A549 (cell line): ENCODE data around the gene PHF1. TPM values are rescaled to one million over a fixed set of nuclear protein-coding genes. Genes with fewer than 3 reads are reported as not detected.
A peak's percentile ranks its signal among the peaks of the same experiment; 100 is the strongest.

Experiments
- ATAC-seq, 2 experiments: fragments of 200-7000 bp in 1 of 2; fragments of >200 bp in 1 of 2; cut with Nextera tagmentation in 1 of 2; cut with Tn5 transposase in 1 of 2; 3 replicates each; pipeline versions ENCODE4 v1.8.0 to v1.9.1; 2018 to 2020; ENCODE audit warnings: mild to moderate bottlenecking in 1 of 2, moderate library complexity in 1 of 2
- CTCF ChIA-PET: fragments of 300-600 bp; sonication (Branson Sonifier 250); formaldehyde crosslinking; extraction: SDS; loops from one replicate; lab custom pipeline; 2021; ENCODE audit warnings: antibody characterized with exemption, inconsistent platforms; lab: Yijun Ruan, JAX
- POLR2A ChIA-PET: fragments of 350-600 bp; formaldehyde crosslinking; extraction: SDS; loops from one replicate; lab custom pipeline; 2021; ENCODE audit warnings: antibody characterized with exemption, inconsistent platforms; lab: Yijun Ruan, JAX
- DNase-seq, 2 experiments: peaks; one replicate each; pipeline versions ENCODE4 v3.0.0 to v3.0.0-alpha.2; 2011 to 2016; ENCODE audit warnings: low read depth in 1 of 2, low spot score in 1 of 2
- FAIRE-seq: peaks from 2 replicates; lab custom pipeline; 2011; peaks lifted over from hg19 to GRCh38; lab: Jason Lieb, UNC
- H3K27ac ChIP-seq, 2 experiments: fragments of >200 bp; sonication (Bioruptor Twin); formaldehyde crosslinking; 3 replicates each; pipeline ENCODE4 v1.5.1; 2016 to 2017
- H3K4me1 ChIP-seq: fragments of >200 bp; sonication (Bioruptor Twin); formaldehyde crosslinking; 3 replicates; pipeline ENCODE4 v1.6.1; 2016
- H3K4me2 ChIP-seq: fragments of >200 bp; sonication (Bioruptor Twin); formaldehyde crosslinking; 3 replicates; pipeline ENCODE4 v1.6.1; 2016
- H3K4me3 ChIP-seq: fragments of >200 bp; sonication (Bioruptor Twin); formaldehyde crosslinking; 3 replicates; pipeline ENCODE4 v1.5.1; 2016
- H3K9me3 ChIP-seq: fragments of >200 bp; sonication (Bioruptor Twin); formaldehyde crosslinking; 3 replicates; pipeline ENCODE4 v1.6.1; 2016
- ATOH8 ChIP-seq: fragments of 250-450 bp; sonication (Bioruptor Pico); IDR thresholded peaks from 2 replicates; pipeline ENCODE4 v1.5.0; 2020; ENCODE audit warnings: low read depth, mild to moderate bottlenecking, moderate library complexity
- BCL3 ChIP-seq: fragments of >200 bp; sonication (Bioruptor Twin); formaldehyde crosslinking; IDR thresholded peaks from 3 replicates; pipeline ENCODE4 v1.6.1; 2016
- CHD4 ChIP-seq: fragments of 200-600 bp; sonication (generic); IDR thresholded peaks from 2 replicates; pipeline ENCODE4 v1.6.1; 2016; ENCODE audit warnings: antibody characterized with exemption, mild to moderate bottlenecking, borderline replicate concordance
- ELK1 ChIP-seq: fragments of 150-350 bp; IDR thresholded peaks from 2 replicates; pipeline ENCODE4 v1.6.1; 2014; ENCODE audit warnings: low read depth, mild to moderate bottlenecking, low read length
- ESRRA ChIP-seq: fragments of 150-350 bp; IDR thresholded peaks from 2 replicates; pipeline ENCODE4 v1.6.1; 2014; ENCODE audit warnings: mild to moderate bottlenecking, low read length, borderline replicate concordance
- HEYL ChIP-seq: fragments of 250-450 bp; sonication (Bioruptor Pico); IDR thresholded peaks from 2 replicates; pipeline ENCODE4 v1.8.0; 2021; ENCODE audit warnings: mild to moderate bottlenecking, moderate library complexity
- HMGXB4 ChIP-seq: fragments of 250-450 bp; sonication (Bioruptor Pico); IDR thresholded peaks from 2 replicates; pipeline ENCODE4 v1.5.0; 2021; ENCODE audit warnings: mild to moderate bottlenecking, moderate library complexity, borderline replicate concordance
- HOXA7 ChIP-seq: fragments of 250-450 bp; sonication (Bioruptor Pico); IDR thresholded peaks from 2 replicates; pipeline ENCODE4 v1.5.0; 2020; ENCODE audit warnings: mild to moderate bottlenecking, moderate library complexity
- HOXB13 ChIP-seq: fragments of 250-450 bp; sonication (Bioruptor Pico); IDR thresholded peaks from 2 replicates; pipeline ENCODE4 v1.5.0; 2020; ENCODE audit warnings: low read depth, mild to moderate bottlenecking, moderate library complexity
- JUN ChIP-seq, 2 experiments: fragments of >200 bp; sonication (Bioruptor Twin); formaldehyde crosslinking; IDR thresholded peaks; 2 replicates in 1 of 2; 3 replicates in 1 of 2; pipeline ENCODE4 v1.6.1; 2016 to 2017
- JUNB ChIP-seq: fragments of >200 bp; sonication (Bioruptor Twin); formaldehyde crosslinking; IDR thresholded peaks from 2 replicates; pipeline ENCODE4 v1.6.1; 2016
- KDM5A ChIP-seq: fragments of 200-600 bp; sonication (generic); IDR thresholded peaks from 2 replicates; pipeline ENCODE4 v1.6.1; 2016; ENCODE audit warnings: antibody characterized with exemption, mild to moderate bottlenecking
- NFE2L2 ChIP-seq: fragments of 150-350 bp; conservative IDR thresholded peaks from 2 replicates; pipeline ENCODE4 v1.6.1; 2014; ENCODE audit warnings: low read length
- POLR2A ChIP-seq: IDR thresholded peaks from 2 replicates; pipeline ENCODE4 v1.6.1; 2012; ENCODE audit warnings: mild to moderate bottlenecking, low read length
- RAD21 ChIP-seq, 2 experiments: fragments of >200 bp in 1 of 2; sonication (Bioruptor Twin) in 1 of 2; formaldehyde crosslinking in 1 of 2; IDR thresholded peaks in 1 of 2; conservative IDR thresholded peaks in 1 of 2; 2 replicates in 1 of 2; 3 replicates in 1 of 2; pipeline ENCODE4 v1.6.1; 2012 to 2018; ENCODE audit warnings: inconsistent platforms in 1 of 2
- RARB ChIP-seq: fragments of 250-450 bp; sonication (Bioruptor Pico); IDR thresholded peaks from 2 replicates; pipeline ENCODE4 v1.8.0; 2021; ENCODE audit warnings: mild to moderate bottlenecking, moderate library complexity
- RFX5 ChIP-seq: fragments of 450-650 bp; IDR thresholded peaks from 2 replicates; pipeline ENCODE4 v1.7.1; 2014; ENCODE audit warnings: antibody characterized with exemption, mild to moderate bottlenecking, moderate library complexity
- RNF2 ChIP-seq: fragments of 200-600 bp; sonication (generic); IDR thresholded peaks from 2 replicates; pipeline ENCODE4 v1.6.1; 2016; ENCODE audit warnings: low read depth, mild to moderate bottlenecking, antibody characterized with exemption, moderate library complexity, borderline replicate concordance
- SMC3 ChIP-seq: fragments of >200 bp; sonication (Bioruptor Twin); formaldehyde crosslinking; IDR thresholded peaks from 3 replicates; pipeline ENCODE4 v1.6.1; 2018; ENCODE audit warnings: inconsistent platforms
- USF2 ChIP-seq: fragments of 450-650 bp; IDR thresholded peaks from 2 replicates; pipeline ENCODE4 v1.6.1; 2014; ENCODE audit warnings: antibody characterized with exemption
- ZC3H11A ChIP-seq: fragments of 450-650 bp; IDR thresholded peaks from 2 replicates; pipeline ENCODE4 v1.6.1; 2014; ENCODE audit warnings: antibody characterized with exemption, mild to moderate bottlenecking
- ZSCAN20 ChIP-seq: fragments of 250-450 bp; sonication (Bioruptor Pico); IDR thresholded peaks from 2 replicates; pipeline ENCODE4 v1.8.0; 2022; ENCODE audit warnings: mild to moderate bottlenecking, moderate library complexity
- WGBS: methylation state at CpG from one replicate; pipeline ENCODE4 v1.1.6; 2017; ENCODE audit errors: missing lambda C conversion rate; 5-methylcytosine and 5-hydroxymethylcytosine counted together
- polyA plus RNA-seq, 4 experiments: library from polyadenylated mRNA; depleted of rRNA in 3 of 4; stranded (reverse); fragments of >200 nt; fragmentation: RNase III in 1 of 4; extraction: RNeasy Plus Mini Kit Qiagen cat#74134 plus additional on column Dnase treatment in 1 of 4; gene quantifications; 2 replicates in 3 of 4; 3 replicates in 1 of 4; pipeline ENCODE4 v1.2.3, GENCODE V29; 2011 to 2017

Gene PHF1
- polyA plus RNA-seq, 2 of the 4 experiments (the other 2 are of a cell fraction), result 14.0 to 21.4 TPM

- no peak for TF ChIP-seq ZSCAN20 (CRISPR knock-in tag)
- no peak for TF ChIP-seq SMC3
- no peak for TF ChIP-seq CHD4
- TF ChIP-seq ZC3H11A, result no peak
- no peak for TF ChIP-seq RARB
- TF ChIP-seq JUNB, result no peak
- TF ChIP-seq HOXB13 (CRISPR knock-in tag), result no peak
- TF ChIP-seq RFX5, result no peak
Observed at GRCh38 chr6:33452496-33452895, 41.7 kb downstream of the PHF1 start (continued).

GRCh38 chr6:33453393-33454008, 42.7 kb downstream of the PHF1 start:
- Histone ChIP-seq H3K4me2 (peak overlapping the region; percentile 98), H3K9me3 (no peaks in the 10 kb centered on the region), H3K4me1 (peaks cover 10% of the 10 kb centered on the region; the same call in 2 of the 3 replicates), H3K27ac (peak overlapping the region; percentile 93 to 95), H3K4me3 (peak overlapping the region; percentile 97)
- WGBS, result 14% methylated on average over 12 of the region's 12 CpGs
- FAIRE-seq (no peak), ATAC-seq (no peak), DNase-seq (no peak)
- CTCF ChIA-PET, result interaction anchor here (2.0 kb wide), 1 partner anchor 27 kb away, joined by 12 read pairs; no protein-coding TSS in a partner anchor
- POLR2A ChIA-PET, result interaction anchor here (0.6 to 2.3 kb wide), 7 partner anchors 14 to 165 kb away, joined by 4 to 11 read pairs (median 5); partner anchors contain the start of gene WDR46
- TF ChIP-seq JUN (IDR thresholded peaks at IDR 0.05) (no peak), RNF2 (no peak), ESRRA (no peak), KDM5A (no peak), CHD4 (no peak), NFE2L2 (no peak), HEYL (CRISPR knock-in tag) (no peak), HOXA7 (CRISPR knock-in tag) (no peak), JUNB (no peak), POLR2A (no peak), RAD21 (conservative IDR thresholded peaks at IDR 0.05 in 1 of 2, IDR thresholded peaks at IDR 0.05 in 1 of 2) (no peak), HMGXB4 (no peak), BCL3 (no peak), ATOH8 (CRISPR knock-in tag) (no peak), ELK1 (no peak), USF2 (no peak)
